H7 (cell line): ENCODE results near the gene SMYD1. TPM values are rescaled to one million over a fixed set of nuclear protein-coding genes. Genes with fewer than 3 reads are reported as not detected.

ENCODE experiments used
- DNase-seq: peaks from one replicate; pipeline ENCODE4 v3.0.0; 2012
- H3K27me3 ChIP-seq: 2 replicates; pipeline ENCODE4 v1.6.0; 2011; ENCODE audit warnings: mild to moderate bottlenecking, low read length; ENCODE audit not compliant: control insufficient read depth, insufficient read depth
- H3K36me3 ChIP-seq: replicated peaks from 2 replicates; pipeline ENCODE4 v1.5.1; 2011; ENCODE audit warnings: low read length; ENCODE audit not compliant: control insufficient read depth, insufficient read depth
- H3K4me3 ChIP-seq: 2 replicates; pipeline ENCODE4 v1.5.1; 2011; ENCODE audit warnings: low read depth, mild to moderate bottlenecking, control low read depth, low read length, moderate library complexity; ENCODE audit not compliant: insufficient read depth
- total RNA-seq: library from RNA; depleted of rRNA; stranded (reverse); fragments of >200 nt; shearing (Covaris generic); gene quantifications from 2 replicates; pipeline ENCODE4 v1.2.3, GENCODE V29; 2014

Gene SMYD1
- total RNA-seq, 1 experiment from 2014 or later = 0.17 TPM

DNA sequence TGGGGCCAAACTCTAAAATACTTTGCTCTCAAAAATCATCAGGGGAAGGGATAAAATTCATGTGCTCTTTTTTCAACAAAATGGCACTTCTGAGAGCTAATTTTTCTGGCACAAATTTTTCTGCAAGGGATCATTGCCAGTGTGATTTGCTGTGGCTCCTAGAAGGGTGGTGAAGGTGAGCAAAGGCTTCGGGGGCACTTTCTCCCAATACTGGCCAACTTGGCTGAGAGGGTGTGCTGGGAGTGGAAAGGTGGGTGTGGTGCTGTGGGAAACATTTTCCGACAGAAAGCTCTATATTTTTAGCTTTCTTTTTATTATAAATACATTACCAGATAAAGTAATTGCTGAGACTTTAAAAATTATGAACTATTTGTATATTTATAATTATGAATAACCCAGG is 419 bp downstream of the SMYD1 start:
- no peak overlapping the region for H3K4me3 ChIP-seq

DNA sequence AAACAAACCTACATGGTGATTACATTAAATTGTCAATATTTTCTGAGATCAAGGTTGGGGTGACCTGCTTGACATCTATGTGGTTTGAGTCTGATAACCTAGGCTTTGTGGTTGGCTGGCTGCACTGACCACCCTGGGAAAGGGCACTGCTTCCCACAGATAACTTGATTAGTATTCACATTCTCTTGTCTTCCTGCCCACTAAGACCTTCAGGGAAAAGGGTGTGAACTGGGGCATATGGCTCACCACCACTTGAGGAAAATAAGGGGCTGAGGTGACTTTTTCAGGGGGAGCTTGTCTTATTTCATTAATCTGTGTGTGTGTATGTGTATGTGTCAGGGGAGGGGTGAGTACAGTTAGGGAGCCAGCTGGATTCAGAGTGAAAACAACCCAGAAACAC is 1.5 kb downstream of the SMYD1 start:
- Histone ChIP-seq H3K27me3 (no peaks in the 10 kb centered on the region), H3K36me3 (no peaks in the 10 kb centered on the region), H3K4me3 (no peak overlapping the region)
- no peak for DNase-seq

More for the DNA sequence above, 419 bp downstream of the SMYD1 start:
- no peaks in the 10 kb centered on the region for H3K36me3 ChIP-seq
- DNase-seq = no peak
- no peaks in the 10 kb centered on the region for H3K27me3 ChIP-seq

DNA sequence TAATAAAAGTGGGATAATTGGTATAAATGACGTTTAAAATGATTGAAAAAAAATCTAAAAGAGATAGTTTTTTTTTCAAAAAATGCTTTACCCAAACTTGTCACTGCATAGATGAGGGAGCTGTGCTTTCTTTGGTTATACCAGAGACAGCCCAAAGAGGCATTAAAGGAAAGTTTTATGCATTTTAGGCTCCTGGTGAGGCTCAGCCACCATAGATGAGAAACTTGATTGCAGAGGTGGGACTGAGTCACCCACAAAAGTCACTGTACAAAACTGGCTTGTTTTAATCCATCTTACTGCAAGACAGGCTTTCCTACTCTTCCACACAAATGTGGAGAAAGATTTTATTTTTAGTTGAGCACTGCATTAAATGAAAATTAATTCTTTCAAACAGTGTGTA is 2.4 kb downstream of the SMYD1 start:
- Histone ChIP-seq H3K4me3 (no peak overlapping the region), H3K36me3 (no peaks in the 10 kb centered on the region), H3K27me3 (no peaks in the 10 kb centered on the region)
- no peak for DNase-seq

DNA sequence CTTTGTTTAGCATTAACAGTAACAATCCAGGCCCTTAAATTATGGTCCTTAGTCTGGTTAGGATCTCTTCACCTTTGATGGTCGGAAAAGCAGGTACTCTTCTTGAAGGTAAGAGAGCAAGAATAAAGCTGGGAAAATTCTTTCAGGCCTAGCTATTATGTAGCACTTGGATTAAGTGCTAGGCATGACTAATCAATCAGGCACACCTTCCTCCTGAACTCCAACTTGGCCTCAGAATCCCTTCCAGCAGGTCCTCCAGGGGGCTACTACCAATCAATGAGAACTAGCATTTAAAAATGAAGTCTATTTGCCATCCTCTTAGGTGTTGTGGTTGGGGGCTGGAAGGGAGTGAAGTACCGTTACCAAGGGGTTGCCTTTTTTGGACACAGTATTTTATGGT is 3.7 kb downstream of the SMYD1 start:
- peak; percentile 51 for DNase-seq
- no peaks in the 10 kb centered on the region for H3K27me3 ChIP-seq
- no peaks in the 10 kb centered on the region for H3K36me3 ChIP-seq
- no peak overlapping the region for H3K4me3 ChIP-seq

DNA sequence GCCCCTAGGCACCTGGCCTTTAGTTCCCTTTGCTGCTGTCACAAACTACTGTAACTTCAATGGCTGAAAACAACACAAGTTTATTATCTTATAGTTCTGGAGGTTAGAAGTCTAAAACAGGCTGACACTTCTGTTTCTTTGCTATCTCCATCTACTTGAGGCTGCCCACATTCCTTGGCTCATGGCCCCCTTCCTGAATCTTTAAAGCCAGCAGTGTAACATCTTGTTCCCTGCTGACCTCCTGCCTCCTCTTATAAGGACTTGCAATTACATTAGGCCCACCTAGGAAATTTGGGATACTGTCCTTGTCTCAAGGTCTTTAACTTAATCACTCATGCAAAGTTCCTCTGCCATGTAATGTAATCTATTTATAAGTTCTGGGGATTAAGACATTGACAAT is 6.5 kb downstream of the SMYD1 start:
- Histone ChIP-seq H3K36me3 (no peaks in the 10 kb centered on the region), H3K27me3 (no peaks in the 10 kb centered on the region), H3K4me3 (no peak overlapping the region)
- DNase-seq = no peak

DNA sequence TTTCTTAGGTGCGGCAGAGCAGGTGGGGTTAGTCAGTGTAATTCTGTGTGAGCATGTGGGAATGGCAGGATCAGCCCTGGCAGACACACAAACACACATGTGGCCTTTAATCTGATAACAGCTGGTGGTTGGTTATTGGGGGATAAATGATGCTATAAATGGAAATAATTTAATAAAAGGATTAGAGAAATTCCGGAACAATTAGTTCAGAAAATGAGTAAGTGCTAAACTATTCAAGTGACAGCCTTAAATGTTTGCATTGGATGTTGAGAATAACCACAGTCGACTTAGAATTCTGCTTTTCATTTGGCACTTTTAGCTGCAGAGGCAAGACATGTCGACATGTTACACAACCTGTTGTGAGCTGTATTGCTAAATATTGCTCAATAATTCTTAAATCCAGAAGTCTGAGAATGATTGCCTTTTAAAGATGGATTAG is 7.2 kb downstream of the SMYD1 start:
- no peak for DNase-seq
- no peaks in the 10 kb centered on the region for H3K27me3 ChIP-seq
- no peaks in the 10 kb centered on the region for H3K36me3 ChIP-seq
- H3K4me3 ChIP-seq = no peak overlapping the region

DNA sequence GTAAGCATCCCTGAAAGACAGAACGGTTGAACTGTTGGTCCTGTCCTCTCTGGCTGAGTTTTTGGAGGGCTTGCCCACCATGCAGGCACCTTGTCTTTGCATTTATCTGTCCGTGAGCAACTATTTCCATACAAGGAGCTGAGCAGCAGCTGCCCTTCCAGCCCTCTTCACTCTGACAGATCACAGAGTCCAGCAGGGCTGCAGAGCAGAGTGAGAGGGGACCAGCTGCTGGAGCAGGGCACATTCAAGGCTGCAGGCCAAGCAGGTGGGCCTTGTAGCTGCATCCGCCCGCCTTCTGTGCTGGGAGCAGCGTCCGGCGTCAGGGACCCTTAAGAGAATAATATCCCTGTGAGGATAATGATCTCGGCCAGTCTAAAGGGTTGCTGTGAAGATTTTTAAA is 9.5 kb downstream of the SMYD1 start:
- no peak for DNase-seq
- H3K27me3 ChIP-seq = no peaks in the 10 kb centered on the region
- no peaks in the 10 kb centered on the region for H3K36me3 ChIP-seq
- no peak overlapping the region for H3K4me3 ChIP-seq

DNA sequence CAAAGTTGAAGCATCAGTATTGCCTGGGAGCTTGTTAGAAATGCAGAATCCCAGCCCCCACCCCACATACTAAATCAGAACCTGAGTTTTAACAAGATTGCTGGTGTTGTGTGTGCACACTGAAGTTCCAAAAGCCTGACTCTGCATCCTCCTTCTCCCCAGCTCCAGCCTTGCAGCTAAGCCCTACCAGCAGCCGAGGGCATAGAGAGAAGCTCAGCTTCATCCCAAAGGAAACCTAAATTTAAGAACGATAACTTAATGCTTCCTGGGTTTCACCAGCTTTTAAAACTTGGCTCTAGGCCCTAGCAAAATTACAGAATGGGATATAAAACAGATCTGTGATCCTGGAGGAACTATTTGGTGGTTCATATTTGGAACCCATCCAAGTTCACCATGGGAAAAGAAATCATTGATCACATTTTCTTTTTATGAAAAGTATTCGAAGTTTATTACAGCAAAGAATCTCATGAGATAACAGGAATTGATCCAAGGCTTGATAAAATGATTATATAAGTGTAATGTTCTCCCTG is 11.1 kb downstream of the SMYD1 start:
- no peak for DNase-seq
- H3K36me3 ChIP-seq = no peaks in the 10 kb centered on the region
- no peaks in the 10 kb centered on the region for H3K27me3 ChIP-seq
- H3K4me3 ChIP-seq = no peak overlapping the region

DNA sequence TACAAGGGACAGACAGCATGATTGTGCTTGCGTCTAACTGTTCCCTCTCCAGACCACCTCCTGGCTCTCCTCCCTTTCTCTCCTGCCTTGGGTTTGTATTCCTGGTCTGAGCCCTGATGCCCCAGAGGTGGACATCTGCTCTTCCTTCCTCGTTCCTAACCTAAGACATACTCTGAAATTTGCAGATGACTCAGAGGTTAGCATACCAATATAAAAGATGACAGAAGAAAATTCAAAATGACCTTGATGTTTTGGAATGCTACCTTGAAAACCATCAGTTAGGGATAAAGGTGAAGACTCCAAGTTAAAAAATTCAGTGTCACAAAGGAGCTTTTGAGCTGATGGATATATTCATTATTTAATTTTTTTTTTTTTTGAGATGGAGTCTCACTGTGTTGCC is 12.9 kb downstream of the SMYD1 start:
- H3K27me3 ChIP-seq = no peaks in the 10 kb centered on the region
- H3K36me3 ChIP-seq = no peaks in the 10 kb centered on the region
- H3K4me3 ChIP-seq = no peak overlapping the region
- DNase-seq = no peak

DNA sequence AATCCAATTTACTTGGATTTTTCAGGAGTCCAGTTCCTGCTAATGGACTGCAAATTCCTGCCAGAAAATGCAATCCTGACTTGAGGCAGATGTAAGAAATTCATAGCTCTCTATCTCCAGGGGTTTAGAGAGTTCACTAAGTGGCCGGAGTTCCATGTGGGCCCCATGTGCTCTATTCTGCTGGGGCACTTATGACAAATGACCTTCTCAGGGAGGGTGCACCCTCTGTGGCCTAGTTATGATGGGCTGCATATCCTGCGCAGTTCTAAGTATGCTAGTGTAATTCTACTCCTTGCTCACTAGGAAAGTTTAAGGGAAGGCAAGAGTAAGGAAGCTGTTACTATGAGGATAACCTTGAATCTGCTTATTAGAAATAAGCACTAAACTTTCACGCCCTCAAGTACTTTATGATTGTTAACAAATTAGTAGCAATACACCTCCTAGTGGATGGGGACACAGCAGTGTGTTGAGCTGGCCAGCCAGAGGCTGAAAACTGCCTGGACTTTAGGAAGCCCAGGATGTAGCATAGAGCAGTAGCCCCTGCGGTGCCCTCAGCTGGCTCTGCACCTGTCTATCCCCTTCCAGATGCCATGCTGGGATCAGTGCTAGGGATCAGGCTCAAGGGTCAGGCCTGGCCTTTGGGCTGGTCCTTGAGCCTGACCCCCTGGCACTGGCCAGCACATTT is 14.4 kb downstream of the SMYD1 start:
- Histone ChIP-seq H3K36me3 (no peaks in the 10 kb centered on the region), H3K27me3 (no peaks in the 10 kb centered on the region), H3K4me3 (no peak overlapping the region)
- no peak for DNase-seq

DNA sequence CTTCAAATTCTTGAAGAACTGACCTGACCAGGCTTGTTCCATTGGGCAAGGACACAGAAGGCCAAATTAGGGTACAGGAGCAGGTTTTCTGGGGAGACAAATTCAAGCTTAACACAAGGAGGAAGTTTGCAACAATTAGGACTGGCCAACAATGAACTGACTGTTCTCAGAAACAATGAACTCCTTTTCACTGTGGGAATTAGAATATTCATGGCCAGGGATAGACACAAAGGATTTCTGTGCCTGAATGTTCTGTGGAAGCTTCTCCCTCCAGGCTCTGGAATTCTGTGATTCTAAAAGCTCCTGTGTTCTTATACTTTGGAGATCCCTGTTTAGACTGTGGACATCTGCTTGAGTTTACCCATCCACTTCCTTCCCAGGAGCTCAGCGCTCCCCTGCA is 15.2 kb downstream of the SMYD1 start:
- no peak overlapping the region for H3K4me3 ChIP-seq
- H3K27me3 ChIP-seq = no peaks in the 10 kb centered on the region
- DNase-seq = no peak
- no peaks in the 10 kb centered on the region for H3K36me3 ChIP-seq

DNA sequence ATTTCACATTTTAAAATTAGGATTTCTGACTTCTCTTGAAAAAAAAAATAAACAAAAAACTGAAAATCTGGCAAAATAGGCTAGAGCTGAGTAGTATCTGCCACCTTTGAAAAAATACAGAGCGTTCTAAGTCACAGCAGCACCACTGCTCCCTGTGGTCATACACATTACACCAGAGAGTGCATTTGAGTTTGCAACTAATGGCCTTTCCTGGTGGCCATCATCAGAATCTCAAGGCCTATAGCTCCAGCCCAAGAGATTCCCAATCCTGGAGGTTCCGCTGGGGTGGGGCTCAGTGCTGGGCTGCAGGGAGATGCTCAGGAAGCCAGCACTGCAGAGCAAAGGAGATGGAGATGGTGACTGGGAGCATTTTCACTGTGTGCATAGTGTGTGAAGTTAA is 17.5 kb downstream of the SMYD1 start:
- Histone ChIP-seq H3K27me3 (no peaks in the 10 kb centered on the region), H3K36me3 (no peaks in the 10 kb centered on the region), H3K4me3 (no peak overlapping the region)
- DNase-seq = peak; percentile 52

DNA sequence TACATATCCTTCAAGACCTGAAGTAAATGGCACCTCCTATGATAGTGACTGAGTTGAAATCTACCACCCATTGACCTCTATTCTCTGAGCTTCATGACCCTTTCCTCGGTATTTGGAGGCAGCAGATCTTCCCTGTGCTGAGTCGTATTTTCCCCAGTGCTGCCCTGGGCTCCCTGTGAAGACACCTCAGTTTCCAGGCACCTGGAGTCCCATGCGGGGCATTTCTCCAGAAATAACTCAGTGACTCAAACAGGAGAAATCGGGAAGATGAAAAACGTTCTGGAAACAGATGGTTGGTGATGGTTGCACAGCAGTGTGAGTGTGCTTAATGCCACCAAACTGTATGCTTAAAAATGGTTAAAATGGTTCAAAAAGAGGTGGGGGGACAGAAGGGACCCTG is 18.0 kb downstream of the SMYD1 start:
- DNase-seq = no peak
- Histone ChIP-seq H3K27me3 (no peaks in the 10 kb centered on the region), H3K4me3 (no peak overlapping the region), H3K36me3 (no peaks in the 10 kb centered on the region)

DNA sequence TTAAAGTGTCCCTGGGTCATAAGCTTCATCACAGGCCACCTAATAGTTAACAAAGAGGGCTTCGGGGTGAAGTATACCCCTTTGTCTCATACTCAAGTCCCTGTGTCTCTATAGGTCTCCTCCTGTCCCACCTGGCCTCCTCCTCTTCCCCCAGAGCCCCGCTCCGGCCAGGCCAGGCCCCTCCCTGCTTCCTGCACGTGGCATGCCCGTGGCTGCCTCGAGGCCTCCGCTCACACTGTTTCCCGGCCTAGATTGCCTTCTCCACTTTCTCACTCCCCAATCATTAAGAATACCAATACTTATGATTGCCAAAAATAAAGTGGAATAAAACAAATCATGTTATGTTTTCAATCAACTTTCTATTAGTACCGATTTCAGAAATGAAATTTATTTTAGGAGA is 18.8 kb downstream of the SMYD1 start:
- Histone ChIP-seq H3K36me3 (no peaks in the 10 kb centered on the region), H3K4me3 (no peak overlapping the region), H3K27me3 (no peaks in the 10 kb centered on the region)
- DNase-seq = no peak

DNA sequence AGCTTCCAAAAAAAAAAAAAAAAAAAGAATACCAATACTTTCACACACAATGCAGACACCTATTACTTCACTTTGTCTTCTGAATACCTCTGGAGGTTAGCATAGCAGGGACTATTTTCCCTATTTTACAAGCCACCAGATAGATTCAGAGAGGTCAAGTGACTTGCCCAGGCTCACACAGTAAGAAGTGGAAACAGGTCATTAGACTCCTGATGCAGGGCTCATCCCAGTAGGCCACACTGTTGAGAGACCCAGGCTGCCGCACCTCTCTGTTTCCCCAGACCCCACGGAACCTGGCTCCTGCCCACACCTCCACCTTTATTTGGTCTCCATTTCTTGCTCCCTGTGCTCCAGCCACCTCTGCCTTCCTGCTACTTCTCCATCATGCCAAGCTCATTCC is 19.4 kb downstream of the SMYD1 start:
- Histone ChIP-seq H3K4me3 (no peak overlapping the region), H3K27me3 (no peaks in the 10 kb centered on the region), H3K36me3 (no peaks in the 10 kb centered on the region)
- DNase-seq = no peak

DNA sequence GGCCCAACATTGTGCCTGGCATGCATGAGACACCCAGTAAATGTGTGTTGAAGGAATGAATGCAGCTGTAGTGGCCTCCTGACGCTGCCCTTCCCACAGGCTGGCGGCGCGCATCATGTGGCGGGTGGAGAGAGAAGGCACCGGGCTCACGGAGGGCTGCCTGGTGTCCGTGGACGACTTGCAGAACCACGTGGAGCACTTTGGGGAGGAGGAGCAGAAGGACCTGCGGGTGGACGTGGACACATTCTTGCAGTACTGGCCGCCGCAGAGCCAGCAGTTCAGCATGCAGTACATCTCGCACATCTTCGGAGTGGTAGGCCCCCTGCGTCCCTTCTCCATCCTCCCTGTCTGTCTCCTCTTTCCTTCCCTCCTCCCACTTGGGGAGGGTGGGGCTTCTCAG is 20.1 kb downstream of the SMYD1 start:
- Histone ChIP-seq H3K27me3 (no peaks in the 10 kb centered on the region), H3K36me3 (no peaks in the 10 kb centered on the region), H3K4me3 (no peak overlapping the region)
- DNase-seq = no peak
